Nephron (organoid): ENCODE measurements around the gene GIT1.

Source experiments
- H3K27ac Mint-ChIP-seq, 3 experiments: 2 replicates each; pipeline ENCODE4 v1.8.0; 2020; ENCODE audit warnings: mixed read lengths in 3 of 3, mild to moderate bottlenecking in 2 of 3, moderate library complexity in 1 of 3
- H3K27me3 Mint-ChIP-seq: 2 replicates; pipeline ENCODE4 v1.8.0; 2021; ENCODE audit warnings: low read depth, mild to moderate bottlenecking, moderate library complexity, mixed read lengths
- H3K36me3 Mint-ChIP-seq: 2 replicates; pipeline ENCODE4 v1.8.0; 2020; ENCODE audit warnings: low read depth, mixed read lengths
- H3K4me1 Mint-ChIP-seq: 2 replicates; pipeline ENCODE4 v1.8.0; 2020; ENCODE audit warnings: mixed read lengths
- H3K4me3 Mint-ChIP-seq, 3 experiments: 2 replicates each; pipeline ENCODE4 v1.8.0; 2020; ENCODE audit warnings: mild to moderate bottlenecking in 3 of 3, mixed read lengths in 3 of 3, moderate library complexity in 2 of 3
- H3K9me3 Mint-ChIP-seq: 2 replicates; pipeline ENCODE4 v1.8.0; 2020; ENCODE audit warnings: mixed read lengths
- CTCF ChIP-seq, 3 experiments: fragments of 200-600 bp; sonication (generic); IDR thresholded peaks; one replicate each; pipeline ENCODE4 v1.5.0; 2021; ENCODE audit warnings: antibody characterized with exemption in 3 of 3; ENCODE audit not compliant: unreplicated experiment in 3 of 3

Gene GIT1

DNA sequence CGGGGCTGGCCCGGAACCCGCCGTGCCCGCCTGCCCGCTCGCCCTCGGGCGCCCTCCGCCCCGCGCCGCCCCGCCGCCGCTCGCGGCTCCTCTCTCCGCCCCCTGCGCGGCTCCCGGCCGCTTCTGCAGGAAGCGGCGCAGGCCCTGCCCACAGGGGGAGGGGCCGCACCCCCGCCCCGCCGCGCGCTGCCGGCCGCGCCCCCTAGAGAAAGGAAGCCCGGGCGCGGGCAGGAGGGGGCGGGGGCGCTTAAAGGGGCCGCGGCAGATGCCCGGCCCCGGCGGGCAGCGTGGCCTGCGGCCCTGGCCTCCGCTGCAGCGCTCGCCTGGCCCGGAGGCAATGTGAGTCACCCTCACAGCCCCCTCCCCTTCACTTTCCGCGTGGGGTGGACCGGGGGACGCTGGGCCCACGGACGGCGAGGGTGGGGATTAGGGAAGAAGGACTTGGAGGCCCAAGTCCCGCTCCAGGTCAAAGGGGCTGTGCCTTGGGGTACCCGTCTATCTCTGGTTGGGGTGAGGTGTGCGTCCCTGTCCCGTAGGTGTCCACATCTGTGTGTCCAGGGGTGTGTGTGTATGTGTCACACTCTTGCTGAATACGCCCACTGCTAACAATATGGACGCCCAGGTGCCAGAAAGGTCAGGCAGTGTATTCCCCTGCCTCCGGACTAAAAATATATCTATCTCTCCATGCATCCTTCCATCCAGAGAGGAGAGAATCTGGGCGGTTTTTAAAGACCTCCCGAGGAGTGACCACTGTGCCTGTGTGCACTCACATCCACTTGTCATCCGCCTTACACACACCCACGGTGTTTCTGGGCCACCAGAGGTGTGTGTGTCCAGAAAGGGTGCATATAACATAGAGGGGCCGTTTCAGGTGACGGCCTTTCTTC is at the start of gene GIT1:
GIT1 (minus strand) TSS at position 125 of the 887 bp plus-strand sequence. CDS start 270 bp downstream, outside the sequence.
- TF ChIP-seq CTCF (IDR thresholded peaks at IDR 0.05; ENCODE audit: unreplicated experiment in 3 of 3) = no peak
- peak within 1 kb of the TSS; percentile 70 to 96 (median 93) for H3K27ac Mint-ChIP-seq
- H3K4me3 Mint-ChIP-seq = peak within 1 kb of the TSS; percentile 88 to 95 (median 95)
- H3K9me3 Mint-ChIP-seq = no peaks in the 10 kb centered on the region
- H3K4me1 Mint-ChIP-seq = peaks cover 45% of the 10 kb centered on the region
- no peaks in the 10 kb centered on the region for H3K36me3 Mint-ChIP-seq
- H3K27me3 Mint-ChIP-seq = no peaks in the 10 kb centered on the region

DNA sequence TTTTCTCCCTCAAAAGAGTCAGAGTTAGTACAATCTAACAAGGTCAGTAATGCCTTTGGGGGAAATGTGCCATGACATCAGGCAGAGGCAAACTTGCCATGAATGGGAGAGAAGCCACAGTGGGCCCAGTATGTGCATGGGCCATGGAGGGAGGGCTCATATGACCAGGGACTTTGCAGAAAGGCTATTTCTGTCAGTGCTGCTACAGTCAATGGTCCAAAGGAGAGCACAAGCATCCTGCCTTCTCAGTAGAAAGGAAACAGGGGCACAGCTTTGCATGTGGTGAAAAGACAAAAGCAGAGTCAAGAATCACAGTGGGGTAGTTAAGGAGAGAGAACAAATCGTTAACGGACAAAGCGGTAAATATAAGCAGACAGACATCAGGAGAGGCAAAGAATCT is 44.4 kb upstream of the GIT1 start:
- no peak for TF ChIP-seq CTCF (IDR thresholded peaks at IDR 0.05; ENCODE audit: unreplicated experiment in 3 of 3)
- H3K27ac Mint-ChIP-seq = no peak overlapping the region
- H3K9me3 Mint-ChIP-seq = no peaks in the 10 kb centered on the region
- H3K4me3 Mint-ChIP-seq = no peak overlapping the region
- peaks cover 39% of the 10 kb centered on the region for H3K36me3 Mint-ChIP-seq
- H3K4me1 Mint-ChIP-seq = no peaks in the 10 kb centered on the region
- peaks cover 6% of the 10 kb centered on the region for H3K27me3 Mint-ChIP-seq

DNA sequence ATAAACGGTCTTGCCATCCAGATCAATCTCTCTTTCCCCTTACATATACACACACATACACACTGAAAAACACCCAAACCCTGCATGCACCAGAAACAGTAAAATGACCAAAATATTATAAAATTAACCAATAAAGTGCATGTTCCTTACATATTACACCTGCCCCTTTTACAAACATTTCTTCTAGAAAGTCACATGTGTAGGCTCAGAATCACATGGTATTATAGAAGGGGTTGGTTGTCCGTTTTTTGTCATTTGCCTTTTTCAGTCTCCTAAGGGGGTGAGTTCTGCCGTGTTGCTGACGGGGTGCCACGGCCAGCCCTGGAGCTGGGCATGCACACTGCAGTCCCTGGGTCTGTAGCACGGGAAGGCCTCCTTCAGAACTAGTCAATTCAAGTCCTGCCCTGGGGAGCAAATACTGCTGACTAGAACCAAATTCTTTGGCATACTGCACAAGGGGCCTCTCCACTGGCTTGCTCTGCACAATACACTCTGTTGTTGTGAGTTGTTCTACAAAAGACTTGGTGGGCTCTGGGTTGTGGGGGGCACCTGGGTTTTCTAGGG is 41.3 kb upstream of the GIT1 start:
- H3K27me3 Mint-ChIP-seq = peaks cover 6% of the 10 kb centered on the region
- H3K9me3 Mint-ChIP-seq = no peaks in the 10 kb centered on the region
- no peak overlapping the region for H3K4me3 Mint-ChIP-seq
- H3K36me3 Mint-ChIP-seq = peaks cover 32% of the 10 kb centered on the region
- no peaks in the 10 kb centered on the region for H3K4me1 Mint-ChIP-seq
- TF ChIP-seq CTCF (IDR thresholded peaks at IDR 0.05; ENCODE audit: unreplicated experiment in 3 of 3) = no peak
- no peak overlapping the region for H3K27ac Mint-ChIP-seq

GRCh38 chr17:29629839-29630238 is 40.4 kb upstream of the GIT1 start:
- H3K36me3 Mint-ChIP-seq = peaks cover 25% of the 10 kb centered on the region
- no peak overlapping the region for H3K4me3 Mint-ChIP-seq

GRCh38 chr17:29628644-29629043 is 39.2 kb upstream of the GIT1 start:
- peaks cover 20% of the 10 kb centered on the region for H3K36me3 Mint-ChIP-seq
- TF ChIP-seq CTCF (IDR thresholded peaks at IDR 0.05; ENCODE audit: unreplicated experiment in 3 of 3) = no peak
- peaks cover 13% of the 10 kb centered on the region for H3K27me3 Mint-ChIP-seq
- no peak overlapping the region for H3K4me3 Mint-ChIP-seq
- H3K9me3 Mint-ChIP-seq = no peaks in the 10 kb centered on the region
- H3K27ac Mint-ChIP-seq = no peak overlapping the region
- no peaks in the 10 kb centered on the region for H3K4me1 Mint-ChIP-seq

More at GRCh38 chr17:29629839-29630238, 40.4 kb upstream of the GIT1 start:
- H3K4me1 Mint-ChIP-seq = no peaks in the 10 kb centered on the region
- H3K27ac Mint-ChIP-seq = no peak overlapping the region
- H3K27me3 Mint-ChIP-seq = peaks cover 6% of the 10 kb centered on the region
- no peak for TF ChIP-seq CTCF (IDR thresholded peaks at IDR 0.05; ENCODE audit: unreplicated experiment in 3 of 3)
- H3K9me3 Mint-ChIP-seq = no peaks in the 10 kb centered on the region
